ENCODE results near the gene TPRG1L.

DNA sequence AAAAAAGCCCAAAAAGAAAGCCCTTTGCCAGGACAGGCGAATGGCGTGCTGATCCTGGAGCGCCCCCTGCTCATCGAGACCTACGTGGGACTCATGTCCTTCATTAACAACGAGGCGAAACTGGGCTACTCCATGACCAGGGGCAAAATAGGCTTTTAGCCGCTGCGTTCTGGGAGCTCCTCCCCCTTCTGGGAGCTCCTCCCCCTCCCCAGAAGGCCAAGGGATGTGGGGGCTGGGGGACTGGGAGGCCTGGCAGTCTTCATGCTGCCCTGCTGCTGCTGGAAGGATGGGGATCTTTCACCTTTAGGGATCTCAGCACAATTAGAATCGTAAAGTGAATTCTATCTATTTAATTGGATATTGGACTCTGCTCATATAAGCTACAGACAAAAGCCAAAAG lies 3.6 kb downstream of the TPRG1L start:
- no peak for TF ChIP-seq CTCF (IDR thresholded peaks at IDR 0.05)
- TF ChIP-seq EZH2 (IDR thresholded peaks at IDR 0.05), result no peak
- TF ChIP-seq EZH2phosphoT487 (IDR thresholded peaks at IDR 0.05), result no peak

Data from neural progenitor cell (in vitro differentiated cells).